Osteocyte (in vitro differentiated cells): ENCODE data around the gene DECR2. TPM values are rescaled to one million over a fixed set of nuclear protein-coding genes. Genes with fewer than 3 reads are reported as not detected.
A peak's percentile ranks its signal among the peaks of the same experiment; 100 is the strongest.

ENCODE experiments used
- DNase-seq: peaks from one replicate; pipeline ENCODE4 v3.0.0; 2021; ENCODE audit warnings: mixed read lengths; ENCODE audit not compliant: unreplicated experiment; ENCODE audit errors: extremely low spot score
- H3K27ac Mint-ChIP-seq: one replicate; pipeline ENCODE4 v1.8.0; 2021; ENCODE audit warnings: mild to moderate bottlenecking, mixed read lengths; ENCODE audit not compliant: unreplicated experiment
- H3K27me3 Mint-ChIP-seq: one replicate; pipeline ENCODE4 v1.8.0; 2021; ENCODE audit warnings: mixed read lengths; ENCODE audit not compliant: unreplicated experiment
- H3K36me3 Mint-ChIP-seq: one replicate; pipeline ENCODE4 v1.8.0; 2021; ENCODE audit warnings: mixed read lengths; ENCODE audit not compliant: unreplicated experiment
- H3K4me1 Mint-ChIP-seq: one replicate; pipeline ENCODE4 v1.8.0; 2021; ENCODE audit warnings: mixed read lengths; ENCODE audit not compliant: unreplicated experiment
- H3K4me3 Mint-ChIP-seq: one replicate; pipeline ENCODE4 v1.8.0; 2021; ENCODE audit warnings: mild to moderate bottlenecking, moderate library complexity, mixed read lengths; ENCODE audit not compliant: unreplicated experiment
- H3K9me3 Mint-ChIP-seq: one replicate; pipeline ENCODE4 v1.8.0; 2021; ENCODE audit warnings: mixed read lengths; ENCODE audit not compliant: unreplicated experiment
- CTCF ChIP-seq: fragments of 200-600 bp; sonication (generic); IDR thresholded peaks from 2 replicates; pipeline ENCODE4 v1.5.0; 2021; ENCODE audit warnings: antibody characterized with exemption, mild to moderate bottlenecking, moderate library complexity
- total RNA-seq: library from RNA; stranded (reverse); gene quantifications from 2 replicates; pipeline ENCODE4 v1.2.1, GENCODE V29; 2021

Gene DECR2
- total RNA-seq, 1 donor from 2014 or later = 23.4 TPM

- DNase-seq = no peak
- Mint-ChIP-seq H3K27ac (no peak overlapping the region), H3K9me3 (no peaks in the 10 kb centered on the region), H3K27me3 (no peaks in the 10 kb centered on the region), H3K36me3 (peaks cover 5% of the 10 kb centered on the region), H3K4me1 (peaks cover 24% of the 10 kb centered on the region), H3K4me3 (no peak overlapping the region)
- TF ChIP-seq CTCF = no peak
These were observed 43.9 kb downstream of the DECR2 start for GRCh38 chr16:445566-445965.

GRCh38 chr16:450385-450784, 48.7 kb downstream of the DECR2 start:
- Mint-ChIP-seq H3K36me3 (no peaks in the 10 kb centered on the region), H3K9me3 (no peaks in the 10 kb centered on the region), H3K4me1 (peaks cover 10% of the 10 kb centered on the region), H3K27me3 (no peaks in the 10 kb centered on the region), H3K27ac (no peak overlapping the region), H3K4me3 (no peak overlapping the region)
- no peak for TF ChIP-seq CTCF
- DNase-seq = no peak

GRCh38 chr16:450785-451512, 49.3 kb downstream of the DECR2 start:
- no peaks in the 10 kb centered on the region for H3K9me3 Mint-ChIP-seq
- no peak overlapping the region for H3K4me3 Mint-ChIP-seq
- H3K36me3 Mint-ChIP-seq = no peaks in the 10 kb centered on the region
- peak overlapping the region; percentile 66 for H3K27ac Mint-ChIP-seq
- H3K4me1 Mint-ChIP-seq = peaks cover 10% of the 10 kb centered on the region
- no peaks in the 10 kb centered on the region for H3K27me3 Mint-ChIP-seq
- TF ChIP-seq CTCF = no peak
- no peak for DNase-seq

GRCh38 chr16:454397-454940, 52.8 kb downstream of the DECR2 start:
- no peaks in the 10 kb centered on the region for H3K36me3 Mint-ChIP-seq
- no peaks in the 10 kb centered on the region for H3K27me3 Mint-ChIP-seq
- TF ChIP-seq CTCF = no peak
- no peak overlapping the region for H3K4me3 Mint-ChIP-seq
- no peak for DNase-seq
- H3K9me3 Mint-ChIP-seq = no peaks in the 10 kb centered on the region
- no peak overlapping the region for H3K27ac Mint-ChIP-seq
- peaks cover 30% of the 10 kb centered on the region for H3K4me1 Mint-ChIP-seq

DNA sequence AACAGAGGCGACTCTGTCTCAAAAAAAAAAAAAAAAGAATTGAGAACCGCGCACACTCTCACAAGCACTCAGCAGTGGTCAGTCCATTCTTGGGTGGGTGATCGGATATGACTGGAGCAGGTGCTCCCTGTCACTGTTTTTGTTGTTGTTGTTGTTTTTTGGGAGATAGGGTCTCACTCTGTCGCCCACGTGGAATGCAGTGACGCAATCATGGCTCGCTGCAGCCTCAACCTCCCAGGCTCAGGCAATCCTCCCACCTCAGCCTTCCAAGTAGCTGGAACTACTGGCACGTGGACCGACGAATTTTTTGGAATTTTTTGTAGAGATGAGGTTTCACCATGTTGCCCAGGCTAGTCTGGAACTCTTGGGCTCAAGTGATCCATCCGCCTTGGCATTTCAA, 53.8 kb downstream of the DECR2 start:
- H3K27me3 Mint-ChIP-seq = no peaks in the 10 kb centered on the region
- no peaks in the 10 kb centered on the region for H3K9me3 Mint-ChIP-seq
- no peak for TF ChIP-seq CTCF
- H3K4me3 Mint-ChIP-seq = no peak overlapping the region
- H3K4me1 Mint-ChIP-seq = peaks cover 28% of the 10 kb centered on the region
- H3K27ac Mint-ChIP-seq = no peak overlapping the region
- no peaks in the 10 kb centered on the region for H3K36me3 Mint-ChIP-seq
- no peak for DNase-seq
